GM12891 (cell line): ENCODE data around the gene SHROOM4.

Experiments used
- POLR2A ChIP-seq: IDR thresholded peaks from 2 replicates; pipeline ENCODE4 v1.6.1; 2011; ENCODE audit warnings: low read depth, low read length, control low read depth
- POLR2AphosphoS5 ChIP-seq: IDR thresholded peaks from 2 replicates; pipeline ENCODE4 v1.6.1; 2011; ENCODE audit warnings: low read depth, low read length, control low read depth
- POU2F2 ChIP-seq: IDR thresholded peaks from 2 replicates; pipeline ENCODE4 v1.6.1; 2011; ENCODE audit warnings: low read depth, mild to moderate bottlenecking, control low read depth, low read length, moderate library complexity

- TF ChIP-seq POLR2AphosphoS5 (no peak), POLR2A (no peak), POU2F2 (no peak)
These were observed 15.2 kb downstream of the SHROOM4 start for GRCh38 chrX:50798783-50799182.
